Large intestine (tissue), 3 donors: Measurements from ENCODE around the gene FBXL17. TPM values are rescaled to one million over a fixed set of nuclear protein-coding genes. Genes with fewer than 3 reads are reported as not detected.

Experiments used
- DNase-seq, 2 donors: peaks; one replicate each; pipeline versions ENCODE4 v3.0.0 to v3.0.0-alpha.2; 2013
- H3K27ac ChIP-seq: one replicate; pipeline ENCODE4 v1.5.1; 2013; ENCODE audit warnings: low read length
- H3K27me3 ChIP-seq: 2 replicates; pipeline ENCODE4 v1.6.1; 2013; ENCODE audit warnings: low read length; ENCODE audit not compliant: control insufficient read depth, insufficient read depth
- H3K36me3 ChIP-seq: 2 replicates; pipeline ENCODE4 v1.6.1; 2013; ENCODE audit warnings: low read length; ENCODE audit not compliant: control insufficient read depth, insufficient read depth
- H3K4me1 ChIP-seq: one replicate; pipeline ENCODE4 v1.6.1; 2013; ENCODE audit warnings: low read length; ENCODE audit not compliant: control insufficient read depth, insufficient read depth
- H3K4me3 ChIP-seq: one replicate; pipeline ENCODE4 v1.5.1; 2013; ENCODE audit warnings: low read length
- H3K9me3 ChIP-seq: one replicate; pipeline ENCODE4 v1.6.1; 2013; ENCODE audit warnings: mild to moderate bottlenecking, low read depth, low read length, moderate library complexity; ENCODE audit not compliant: control insufficient read depth
- WGBS: methylation state at CpG from one replicate; pipeline ENCODE4 v1.1.5; 2013; ENCODE audit warnings: low lambda C conversion rate; ENCODE audit not compliant: insufficient coverage; 5-methylcytosine and 5-hydroxymethylcytosine counted together
- polyA plus RNA-seq: library from polyadenylated mRNA; unstranded; fragments of 120-200 nt; gene quantifications from one replicate; pipeline ENCODE4 v1.2.1, GENCODE V29; 2013

FBXL17 gene
- polyA plus RNA-seq, 1 donor: 20.4 TPM

DNA sequence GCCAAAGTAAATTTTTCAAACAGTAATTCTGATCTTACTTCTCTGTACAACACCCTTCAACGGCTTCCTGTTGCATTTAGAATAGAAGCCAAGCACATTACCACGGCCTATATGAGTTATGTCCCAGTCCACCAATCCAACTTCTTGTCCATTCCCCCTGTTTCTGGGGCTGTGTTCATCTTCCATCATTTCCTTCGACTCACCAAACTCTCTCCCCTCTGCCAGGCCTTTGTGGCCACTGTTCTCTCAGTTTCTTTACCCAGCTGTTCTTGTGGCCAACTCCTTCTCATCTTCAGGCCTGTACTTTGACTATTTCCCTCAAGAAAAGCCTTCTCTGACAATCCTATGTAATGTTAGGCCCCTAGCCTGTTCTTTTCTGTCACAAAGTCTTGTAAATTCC, 451.8 kb downstream of the FBXL17 start:
- no peaks in the 10 kb centered on the region for H3K4me1 ChIP-seq
- 88% methylated on average over 1 of the region's 3 CpGs for WGBS
- no peaks in the 10 kb centered on the region for H3K27me3 ChIP-seq
- no peaks in the 10 kb centered on the region for H3K9me3 ChIP-seq
- H3K36me3 ChIP-seq: no peaks in the 10 kb centered on the region
- no peak overlapping the region for H3K27ac ChIP-seq
- no peak overlapping the region for H3K4me3 ChIP-seq
- no peak for DNase-seq

DNA sequence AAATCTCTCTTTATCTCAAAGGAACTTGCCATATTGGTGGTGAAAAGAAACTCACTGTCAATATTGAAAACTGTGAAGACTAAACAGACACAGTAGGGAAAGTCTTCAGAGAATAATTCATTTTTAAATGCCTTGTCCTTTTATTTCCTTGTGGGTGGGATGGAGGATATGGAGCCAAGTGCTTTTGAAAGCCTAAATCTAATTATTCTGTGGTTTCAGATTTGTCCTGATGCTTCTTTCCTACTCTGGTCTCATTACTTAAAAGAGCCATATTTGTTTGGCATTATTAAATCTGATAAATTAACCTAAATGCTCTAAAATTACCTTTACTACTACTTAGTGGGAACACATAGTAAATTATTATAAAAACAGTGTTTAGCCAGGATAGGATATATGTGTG, 452.8 kb downstream of the FBXL17 start:
- no peaks in the 10 kb centered on the region for H3K27me3 ChIP-seq
- DNase-seq: no peak
- no peak overlapping the region for H3K4me3 ChIP-seq
- H3K4me1 ChIP-seq: no peaks in the 10 kb centered on the region
- no peak overlapping the region for H3K27ac ChIP-seq
- no peaks in the 10 kb centered on the region for H3K9me3 ChIP-seq
- H3K36me3 ChIP-seq: no peaks in the 10 kb centered on the region

DNA sequence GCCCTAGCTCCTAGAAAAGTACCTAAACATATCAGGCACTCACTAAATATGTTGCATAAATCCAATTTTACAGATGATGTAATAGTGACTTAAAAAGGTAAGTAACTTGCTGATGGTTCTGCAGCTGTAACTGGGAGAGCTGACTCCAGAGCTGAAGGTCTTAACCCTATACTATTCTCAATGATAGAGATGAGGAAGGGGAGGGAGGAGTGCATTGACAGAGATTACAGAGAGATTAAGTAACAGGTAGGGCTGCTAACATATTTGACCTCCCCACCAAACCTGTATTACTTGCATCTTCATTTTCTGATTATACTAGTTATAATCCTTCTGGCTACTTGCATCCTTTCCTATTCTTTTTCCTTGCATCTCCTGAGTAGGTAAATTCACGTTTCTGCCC, 455.8 kb downstream of the FBXL17 start:
- no CpG with 5 or more reads among the region's 1 CpG for WGBS
- DNase-seq: no peak
- H3K27me3 ChIP-seq: no peaks in the 10 kb centered on the region
- no peak overlapping the region for H3K4me3 ChIP-seq
- H3K36me3 ChIP-seq: no peaks in the 10 kb centered on the region
- no peak overlapping the region for H3K27ac ChIP-seq
- no peaks in the 10 kb centered on the region for H3K4me1 ChIP-seq
- H3K9me3 ChIP-seq: no peaks in the 10 kb centered on the region

DNA sequence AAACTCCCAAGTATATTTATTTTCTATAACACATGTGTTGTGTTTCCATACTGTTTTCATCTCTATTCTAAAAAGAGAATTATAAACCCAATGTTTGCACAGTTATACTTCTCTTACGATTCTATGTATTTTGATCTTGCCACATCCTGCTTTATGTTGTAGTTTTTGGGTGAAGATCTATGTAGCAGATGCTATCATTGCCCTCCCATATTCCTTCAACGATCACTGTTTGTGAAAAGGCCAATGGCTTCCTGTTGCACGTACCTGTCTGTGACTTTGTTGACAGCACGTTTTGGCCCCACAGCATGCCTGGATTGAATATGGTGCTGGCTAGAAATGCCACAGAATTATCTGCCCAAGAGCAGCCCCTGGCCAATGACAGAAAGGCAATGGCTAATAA, 456.7 kb downstream of the FBXL17 start:
- Histone ChIP-seq H3K4me3 (no peak overlapping the region), H3K36me3 (no peaks in the 10 kb centered on the region), H3K27ac (no peak overlapping the region), H3K27me3 (no peaks in the 10 kb centered on the region), H3K9me3 (no peaks in the 10 kb centered on the region), H3K4me1 (no peaks in the 10 kb centered on the region)
- WGBS: 60% methylated on average over 3 of the region's 4 CpGs
- no peak for DNase-seq

DNA sequence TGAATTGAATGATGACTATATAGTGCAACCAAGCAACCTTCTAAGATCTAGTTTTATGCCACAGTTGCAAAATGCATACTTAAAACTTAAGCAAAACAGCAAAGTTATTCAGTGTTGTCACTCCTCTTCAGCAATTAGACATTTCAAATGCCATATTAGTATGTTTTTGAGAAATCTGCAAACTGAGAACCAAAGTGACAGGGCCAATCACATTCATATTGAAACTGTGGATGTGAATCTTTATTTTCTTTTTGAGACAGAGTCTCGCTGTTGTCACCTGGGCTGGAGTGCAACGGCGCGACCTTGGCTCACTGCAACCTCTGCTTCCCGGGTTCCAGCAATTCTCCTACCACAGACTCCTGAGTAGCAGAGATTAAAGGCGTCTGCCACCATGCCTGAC, 461.9 kb downstream of the FBXL17 start:
- Histone ChIP-seq H3K27ac (no peak overlapping the region), H3K4me3 (no peak overlapping the region), H3K36me3 (no peaks in the 10 kb centered on the region), H3K27me3 (no peaks in the 10 kb centered on the region), H3K9me3 (no peaks in the 10 kb centered on the region), H3K4me1 (no peaks in the 10 kb centered on the region)
- 100% methylated on average over 2 of the region's 6 CpGs for WGBS
- no peak for DNase-seq

DNA sequence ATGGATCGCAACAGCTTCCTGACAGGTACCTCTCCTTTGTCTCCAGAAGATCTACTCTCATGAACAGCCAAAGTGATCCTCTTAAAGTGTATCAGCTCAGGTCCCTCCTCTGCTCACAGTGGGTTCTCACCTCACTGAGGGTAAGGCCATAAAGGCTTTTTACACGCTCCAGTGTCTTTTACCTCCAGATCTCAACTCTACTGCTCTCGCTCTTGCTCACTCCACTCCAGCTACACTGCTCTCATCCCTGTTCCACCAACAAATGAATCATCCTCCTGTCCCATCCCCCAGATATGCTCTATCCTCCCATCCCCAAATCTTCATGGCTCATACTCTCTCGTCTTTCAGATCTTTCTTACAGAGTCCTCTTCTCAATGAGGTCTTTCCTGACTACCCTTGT, 462.5 kb downstream of the FBXL17 start:
- H3K36me3 ChIP-seq: no peaks in the 10 kb centered on the region
- DNase-seq: no peak
- WGBS: 100% methylated on average over 3 of the region's 4 CpGs
- no peaks in the 10 kb centered on the region for H3K9me3 ChIP-seq
- H3K27ac ChIP-seq: no peak overlapping the region
- H3K4me1 ChIP-seq: no peaks in the 10 kb centered on the region
- no peaks in the 10 kb centered on the region for H3K27me3 ChIP-seq
- H3K4me3 ChIP-seq: no peak overlapping the region

DNA sequence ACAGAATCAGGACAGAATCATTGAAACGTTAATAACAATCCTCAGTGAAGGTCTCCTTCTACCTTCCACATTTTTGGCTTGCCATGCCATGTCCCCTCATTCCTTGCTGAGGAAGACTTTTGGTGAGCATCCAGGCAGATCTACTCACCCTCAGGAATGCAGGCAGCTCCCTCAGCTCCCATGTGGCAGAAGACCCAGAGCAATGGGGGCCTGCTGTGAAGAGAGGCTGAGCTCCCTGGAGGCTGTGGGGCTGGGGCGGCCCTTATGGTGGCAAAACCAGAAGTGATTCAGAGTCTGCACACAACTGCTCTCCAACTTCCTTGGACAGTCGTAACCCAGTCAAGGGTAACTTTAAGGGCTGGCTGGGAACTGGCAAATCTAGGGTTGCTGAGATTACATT, 463.9 kb downstream of the FBXL17 start:
- Histone ChIP-seq H3K4me3 (no peak overlapping the region), H3K27ac (no peak overlapping the region), H3K36me3 (no peaks in the 10 kb centered on the region), H3K27me3 (no peaks in the 10 kb centered on the region), H3K4me1 (no peaks in the 10 kb centered on the region), H3K9me3 (no peaks in the 10 kb centered on the region)
- WGBS: 100% methylated on average over 1 of the region's 3 CpGs
- DNase-seq: no peak

DNA sequence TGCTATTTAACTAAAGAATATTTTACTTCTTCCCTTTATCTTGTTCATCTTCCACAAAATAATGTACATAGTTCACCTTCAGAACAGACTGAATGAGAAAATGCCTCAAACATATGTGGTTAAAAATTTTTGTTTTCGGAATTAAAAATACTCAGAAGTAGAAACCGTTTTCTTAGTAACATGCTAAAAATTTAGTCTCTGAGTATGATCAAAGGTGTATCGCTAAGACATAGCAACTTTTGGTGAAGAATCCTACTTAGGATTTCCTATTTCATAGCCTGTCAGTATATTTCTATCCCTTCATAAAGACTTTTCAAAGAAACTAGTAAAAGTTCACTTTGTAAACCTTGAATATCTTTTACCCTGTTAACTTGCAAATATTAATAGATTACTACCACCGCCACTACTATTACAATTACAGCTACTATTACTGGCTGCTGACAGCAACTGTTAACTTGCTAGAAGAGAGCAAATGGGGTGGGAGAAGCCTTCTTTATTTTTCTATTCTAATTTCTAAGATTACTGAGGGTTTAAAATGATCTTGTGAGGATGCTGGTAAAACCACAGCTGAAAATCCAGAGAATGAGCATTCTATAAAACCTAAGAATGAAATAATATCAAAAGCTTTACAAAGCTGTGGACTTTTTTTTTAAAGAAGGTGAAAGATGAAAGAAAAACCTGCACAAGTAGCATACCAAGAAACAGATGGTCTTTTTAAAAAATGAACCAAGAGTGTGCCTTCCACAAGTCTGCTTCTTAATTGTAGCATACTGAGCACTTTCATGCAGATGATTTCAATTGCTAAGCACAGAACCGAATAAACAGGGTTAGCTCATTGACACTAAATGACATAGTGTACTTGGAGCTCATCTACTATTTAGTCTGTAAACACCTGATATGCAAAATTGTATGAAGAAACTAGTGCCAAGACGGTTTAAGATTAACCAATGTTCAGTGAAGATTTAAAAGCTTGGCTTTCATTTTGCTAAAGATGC, 464.9 kb downstream of the FBXL17 start:
- no peak overlapping the region for H3K4me3 ChIP-seq
- no peak overlapping the region for H3K27ac ChIP-seq
- no peak for DNase-seq
- no peaks in the 10 kb centered on the region for H3K27me3 ChIP-seq
- no peaks in the 10 kb centered on the region for H3K9me3 ChIP-seq
- WGBS: 86% methylated on average over 1 of the region's 6 CpGs
- H3K4me1 ChIP-seq: no peaks in the 10 kb centered on the region
- H3K36me3 ChIP-seq: no peaks in the 10 kb centered on the region

DNA sequence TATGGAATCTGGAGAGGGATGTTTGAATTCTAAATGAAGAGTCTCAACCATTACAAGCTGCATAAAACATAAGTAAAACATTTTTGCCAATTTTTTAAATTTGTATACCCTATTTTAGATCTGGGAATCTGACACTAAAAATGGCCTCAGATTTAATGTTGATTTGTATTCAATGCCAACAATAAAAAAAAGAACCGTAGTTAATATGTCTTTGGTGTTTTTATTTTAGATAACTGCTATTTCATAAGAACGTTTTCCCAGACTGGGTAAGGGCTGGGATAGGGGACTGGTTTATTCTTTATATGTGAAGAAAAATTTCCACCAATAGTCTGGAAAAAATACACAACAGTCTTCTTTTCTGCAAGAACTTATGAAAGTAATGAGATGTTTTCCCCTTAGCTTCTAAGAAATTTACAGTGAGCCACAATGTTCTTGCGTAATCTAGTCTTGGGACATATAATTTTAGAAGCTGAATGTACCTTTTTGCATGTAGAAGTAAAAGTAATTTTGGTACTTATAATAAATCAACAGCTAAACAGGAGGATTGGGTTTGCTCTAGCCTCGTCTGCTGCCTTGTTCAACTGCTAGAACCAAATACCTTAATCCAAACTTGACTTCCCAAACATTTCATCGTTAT, 466.6 kb downstream of the FBXL17 start:
- Histone ChIP-seq H3K27ac (no peak overlapping the region), H3K9me3 (no peaks in the 10 kb centered on the region), H3K4me1 (no peaks in the 10 kb centered on the region), H3K36me3 (no peaks in the 10 kb centered on the region), H3K27me3 (no peaks in the 10 kb centered on the region), H3K4me3 (no peak overlapping the region)
- WGBS: 83% methylated on average over 3 of the region's 5 CpGs
- no peak for DNase-seq

DNA sequence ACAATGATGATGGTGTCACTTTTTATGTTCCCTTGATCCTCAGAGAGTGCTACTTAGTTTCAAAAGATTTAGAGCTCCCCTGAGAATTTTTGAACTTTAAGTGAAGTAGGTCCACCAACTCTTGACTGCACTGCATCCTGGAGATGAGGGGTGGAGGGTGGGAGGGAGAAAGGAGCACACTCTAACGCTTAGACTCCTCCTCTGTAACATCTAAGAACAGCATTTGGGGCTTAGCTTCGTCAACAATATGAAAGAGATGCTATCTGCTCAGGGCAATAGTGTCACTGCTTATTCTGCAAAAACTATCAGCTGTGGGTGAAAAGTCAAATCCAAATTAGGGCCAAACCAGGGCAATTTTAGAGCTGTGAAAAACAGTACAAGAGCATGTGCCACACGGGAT, 468.4 kb downstream of the FBXL17 start:
- no peaks in the 10 kb centered on the region for H3K36me3 ChIP-seq
- no peak for DNase-seq
- H3K27me3 ChIP-seq: no peaks in the 10 kb centered on the region
- no peaks in the 10 kb centered on the region for H3K9me3 ChIP-seq
- no peak overlapping the region for H3K4me3 ChIP-seq
- 89% methylated on average over 1 of the region's 3 CpGs for WGBS
- no peaks in the 10 kb centered on the region for H3K4me1 ChIP-seq
- no peak overlapping the region for H3K27ac ChIP-seq
